H1 (cell line): ENCODE data around the gene CNGA4. TPM values are rescaled to one million over a fixed set of nuclear protein-coding genes. Genes with fewer than 3 reads are reported as not detected.

ENCODE experiments used
- ATF3 ChIP-seq: IDR thresholded peaks from 2 replicates; pipeline ENCODE4 v1.6.1; 2011; ENCODE audit warnings: low read depth, mild to moderate bottlenecking, low read length; ENCODE audit not compliant: insufficient read depth
- CBX8 ChIP-seq: fragments of 300-800, 300-1000 bp; sonication (generic); IDR thresholded peaks from 2 replicates; pipeline ENCODE4 v1.7.1; 2016; ENCODE audit warnings: low read depth, low read length, borderline replicate concordance
- CHD1 ChIP-seq: IDR thresholded peaks from 2 replicates; pipeline ENCODE4 v1.6.1; 2012; ENCODE audit warnings: low read depth, low read length, improper control_type of control experiment
- CREB1 ChIP-seq: IDR thresholded peaks from 2 replicates; pipeline ENCODE4 v1.6.1; 2012; ENCODE audit warnings: inconsistent platforms
- JUND ChIP-seq: IDR thresholded peaks from 2 replicates; pipeline ENCODE4 v1.6.1; 2011; ENCODE audit warnings: mild to moderate bottlenecking, improper control_type of control experiment, low read length
- KDM5A ChIP-seq: fragments of 200-600 bp; IDR thresholded peaks from 2 replicates; pipeline ENCODE4 v1.7.1; 2012; ENCODE audit warnings: mild to moderate bottlenecking, low read length, inconsistent platforms, mixed read lengths
- TCF12 ChIP-seq: IDR thresholded peaks from 2 replicates; pipeline ENCODE4 v1.6.1; 2011; ENCODE audit warnings: low read depth, mild to moderate bottlenecking, low read length
- polyA plus RNA-seq, 7 experiments: library from polyadenylated mRNA; depleted of rRNA in 3 of 7; stranded (reverse) in 5 of 7; unstranded in 2 of 7; fragments of >200 nt in 5 of 7; fragments of 200-250 nt in 2 of 7; gene quantifications; 1 replicate in 5 of 7; 2 replicates in 1 of 7; 4 replicates in 1 of 7; pipeline versions ENCODE4 v1.2.1 to v1.2.3, GENCODE V29; 2011 to 2013; ENCODE audit warnings: missing spikeins in 2 of 7, mixed read lengths in 2 of 7
- total RNA-seq: library from RNA; stranded (reverse); fragmentation: NEBNext Ultra II Directional; extraction: Animal tissue kit (Norgen Biotek cat#: 25700); gene quantifications from 2 replicates; pipeline ENCODE4 v1.2.1, GENCODE V29; 2021

Gene CNGA4
- total and polyA plus RNA-seq, 2 of the 8 experiments (the other 6 are each of a cell fraction or from before 2014, with no cell fraction given): 0.29 TPM; not detected in 1

- TF ChIP-seq CHD1: no peak
- TF ChIP-seq KDM5A: no peak
- no peak for TF ChIP-seq ATF3
- TF ChIP-seq TCF12: no peak
- no peak for TF ChIP-seq CREB1
- no peak for TF ChIP-seq JUND
- no peak for TF ChIP-seq CBX8
Observed at GRCh38 chr11:6238902-6239301, at the start of gene CNGA4 (continued).
